Astrocyte of the spinal cord (primary cell): Measurements from ENCODE around the gene TNFSF9.
"Not testable (repeated sequence)": the region's sequence is repeated elsewhere in the genome, so short reads cannot be mapped to it uniquely, and the experiment has no call there.

ENCODE experiments used
- DNase-seq: peaks from one replicate; pipeline ENCODE4 v3.0.0; 2011; ENCODE audit warnings: low read depth, low spot score
- H3K4me3 ChIP-seq: 2 replicates; pipeline ENCODE4 v1.5.1; 2011; ENCODE audit warnings: low read depth, mild to moderate bottlenecking, low read length, moderate library complexity
- CTCF ChIP-seq: IDR thresholded peaks from 2 replicates; pipeline ENCODE4 v1.5.1; 2012; ENCODE audit warnings: low read depth, mild to moderate bottlenecking, low read length, inconsistent platforms
- in situ Hi-C: cut with HindIII; loops from 2 replicates; pipeline ENCODE4 v1.10.0; 2017; ENCODE audit warnings: low sequenced_read_pairs

The TNFSF9 gene

GRCh38 chr19:6499052-6499790 lies 31.6 kb upstream of the TNFSF9 start:
- H3K4me3 ChIP-seq, result no peak overlapping the region
- in situ Hi-C loops, result no loop called here
- TF ChIP-seq CTCF, result no peak
- DNase-seq, result no peak

GRCh38 chr19:6500837-6501739 lies 29.7 kb upstream of the TNFSF9 start:
- in situ Hi-C loops, result no loop called here
- no peak for TF ChIP-seq CTCF
- no peak for DNase-seq
- H3K4me3 ChIP-seq, result no peak overlapping the region

GRCh38 chr19:6501740-6502648 lies 28.8 kb upstream of the TNFSF9 start, which contains the start of gene TUBB4A:
TUBB4A (minus strand) TSS chr19:6502309; CDS start chr19:6502212, 97 bp downstream.
- H3K4me3 ChIP-seq, result no peak within 1 kb of the TSS
- in situ Hi-C loops, result no loop called here
- no peak for DNase-seq
- TF ChIP-seq CTCF, result no peak

GRCh38 chr19:6503407-6504201 lies 27.2 kb upstream of the TNFSF9 start:
- no peak overlapping the region for H3K4me3 ChIP-seq
- DNase-seq, result no peak
- no peak for TF ChIP-seq CTCF
- in situ Hi-C loops, result no loop called here

- H3K4me3 ChIP-seq, DNase-seq, in situ Hi-C loops: not testable (repeated sequence)
These were observed 22.6 kb upstream of the TNFSF9 start for GRCh38 chr19:6508028-6508771.
